RWPE1 (cell line): ENCODE measurements around the gene TTC28.
"Not testable (repeated sequence)": the region's sequence is repeated elsewhere in the genome, so short reads cannot be mapped to it uniquely, and the experiment has no call there.

Source experiments
- CTCF ChIA-PET: fragments of 350-600 bp; sonication (Branson Sonifier 250); formaldehyde crosslinking; extraction: SDS; loops from one replicate; lab custom pipeline; 2021; lab: Yijun Ruan, JAX
- POLR2A ChIA-PET: fragments of 400-600 bp; formaldehyde crosslinking; extraction: SDS; loops from one replicate; lab custom pipeline; 2020; ENCODE audit warnings: antibody characterized with exemption; ENCODE audit not compliant: low non-redundant PET; lab: Yijun Ruan, JAX
- DNase-seq: peaks from one replicate; pipeline ENCODE4 v3.0.0; 2012; ENCODE audit warnings: low spot score
- H3K27ac ChIP-seq: fragments of 450-650 bp; 2 replicates; pipeline ENCODE4 v1.5.1; 2017
- CTCF ChIP-seq: fragments of 450-650 bp; conservative IDR thresholded peaks from 2 replicates; pipeline ENCODE4 v1.5.1; 2017; ENCODE audit warnings: low read depth, mild to moderate bottlenecking

The TTC28 gene

GRCh38 chr22:28222571-28222970 lies 457.1 kb downstream of the TTC28 start:
- POLR2A ChIA-PET = no interaction called here

GRCh38 chr22:28222052-28222451 lies 457.6 kb downstream of the TTC28 start:
- ChIA-PET POLR2A (no interaction called here), CTCF (no interaction called here)
- no peak for TF ChIP-seq CTCF
- no peak for DNase-seq
- H3K27ac ChIP-seq = no peak overlapping the region

More at GRCh38 chr22:28222571-28222970, 457.1 kb downstream of the TTC28 start:
- DNase-seq = no peak
- no peak for TF ChIP-seq CTCF
- CTCF ChIA-PET = no interaction called here
- H3K27ac ChIP-seq = no peak overlapping the region

- DNase-seq = no peak
- ChIA-PET POLR2A (no interaction called here), CTCF (interaction anchor here (1.1 kb wide), 1 partner anchor 341 kb away, joined by 4 read pairs; no protein-coding TSS in a partner anchor)
- no peak overlapping the region for H3K27ac ChIP-seq
- TF ChIP-seq CTCF = no peak
These were observed 458.8 kb downstream of the TTC28 start for GRCh38 chr22:28220626-28221363.

- TF ChIP-seq CTCF = no peak
- CTCF ChIA-PET = no interaction called here
- H3K27ac ChIP-seq = no peak overlapping the region
- DNase-seq = no peak
- POLR2A ChIA-PET = no interaction called here
These were observed 462.4 kb downstream of the TTC28 start for GRCh38 chr22:28217277-28217676.

- CTCF ChIA-PET, POLR2A ChIA-PET, H3K27ac ChIP-seq, DNase-seq: not testable (repeated sequence)
These were observed 464.9 kb downstream of the TTC28 start for GRCh38 chr22:28214750-28215149.

GRCh38 chr22:28209457-28209856 lies 470.2 kb downstream of the TTC28 start:
- CTCF ChIA-PET, DNase-seq, H3K27ac ChIP-seq, POLR2A ChIA-PET: not testable (repeated sequence)

GRCh38 chr22:28208787-28209186 lies 470.9 kb downstream of the TTC28 start:
- no peak for TF ChIP-seq CTCF
- DNase-seq = no peak
- CTCF ChIA-PET = interaction anchor here (0.5 kb wide), 1 partner anchor 41 kb away, joined by 3 read pairs; no protein-coding TSS in a partner anchor
- no peak overlapping the region for H3K27ac ChIP-seq
- POLR2A ChIA-PET = no interaction called here
